HL-60/S4 (cell line): ENCODE results near the gene SLC25A11.

Source experiments
- in situ Hi-C: fragments of 300-500 bp; cut with MboI; formaldehyde crosslinking; loops from 2 replicates; pipeline ENCODE4 v1.14.3; 2022; ENCODE audit warnings: low sequenced_read_pairs

SLC25A11 gene

DNA sequence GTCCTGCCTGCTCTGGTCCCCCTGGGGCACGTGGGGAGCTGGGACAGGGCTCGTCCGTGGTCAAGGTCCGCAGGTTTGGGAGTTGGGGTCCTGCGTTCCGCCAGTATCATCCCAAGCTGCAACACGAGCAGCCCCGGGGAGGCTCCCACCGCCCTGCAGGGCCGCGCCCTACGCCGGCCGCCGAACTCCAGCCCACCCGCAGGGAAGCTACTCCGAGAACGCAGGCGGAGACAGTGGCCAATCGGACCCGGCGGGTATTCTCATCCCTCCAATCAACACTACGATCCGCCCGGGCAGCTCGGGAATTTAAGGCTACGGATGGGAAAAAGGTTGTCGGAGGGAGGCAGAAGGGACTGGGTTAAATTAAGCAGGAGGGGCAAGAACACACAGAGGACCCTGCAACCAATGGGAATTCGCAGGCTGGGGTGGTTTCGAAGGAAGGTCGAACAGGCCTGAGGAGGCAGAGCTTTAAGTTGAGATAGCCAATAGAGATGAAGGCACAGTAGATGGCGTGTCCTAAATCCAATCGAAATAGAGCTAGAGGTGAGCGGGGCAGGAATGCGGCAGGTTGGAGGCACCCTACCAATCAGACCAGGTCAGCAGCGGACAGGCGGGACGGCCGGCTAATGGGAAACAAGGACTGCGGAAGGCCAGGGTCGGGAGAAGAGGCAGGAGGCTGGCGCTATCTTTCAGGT lies 27.1 kb upstream of the SLC25A11 start:
- in situ Hi-C loops, result no loop called here

DNA sequence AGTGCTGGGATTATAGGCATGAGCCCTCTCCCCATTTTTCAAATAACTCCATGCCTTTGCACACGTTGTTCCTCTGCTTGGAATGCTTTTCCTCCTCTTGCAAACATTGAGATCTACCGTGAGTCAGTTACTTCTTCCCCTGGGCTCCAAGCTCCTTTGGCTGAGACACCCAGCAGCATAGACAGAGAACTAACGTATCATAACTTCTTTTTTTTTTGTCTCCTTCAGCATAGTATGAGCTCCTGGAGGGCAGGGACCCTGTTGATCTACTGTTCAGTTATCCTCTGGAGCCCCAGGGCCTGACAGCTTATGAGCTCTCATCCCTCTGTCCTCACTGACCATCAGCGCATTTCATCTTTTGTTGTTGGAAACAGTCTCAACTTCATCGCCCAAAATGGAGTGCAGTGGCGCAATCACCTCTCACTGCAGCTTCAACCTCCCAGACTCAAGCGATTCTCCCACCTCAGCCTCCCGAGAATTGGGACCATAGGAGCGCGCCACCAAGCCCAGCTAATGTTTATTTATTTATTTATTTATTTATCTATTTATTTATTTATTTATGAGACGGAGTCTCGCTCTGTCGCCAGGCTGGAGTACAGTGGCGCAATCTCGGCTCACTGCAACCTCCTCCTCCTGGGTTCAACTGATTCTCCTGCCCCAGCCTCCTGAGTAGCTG lies 25.6 kb upstream of the SLC25A11 start:
- in situ Hi-C loops, result no loop called here

DNA sequence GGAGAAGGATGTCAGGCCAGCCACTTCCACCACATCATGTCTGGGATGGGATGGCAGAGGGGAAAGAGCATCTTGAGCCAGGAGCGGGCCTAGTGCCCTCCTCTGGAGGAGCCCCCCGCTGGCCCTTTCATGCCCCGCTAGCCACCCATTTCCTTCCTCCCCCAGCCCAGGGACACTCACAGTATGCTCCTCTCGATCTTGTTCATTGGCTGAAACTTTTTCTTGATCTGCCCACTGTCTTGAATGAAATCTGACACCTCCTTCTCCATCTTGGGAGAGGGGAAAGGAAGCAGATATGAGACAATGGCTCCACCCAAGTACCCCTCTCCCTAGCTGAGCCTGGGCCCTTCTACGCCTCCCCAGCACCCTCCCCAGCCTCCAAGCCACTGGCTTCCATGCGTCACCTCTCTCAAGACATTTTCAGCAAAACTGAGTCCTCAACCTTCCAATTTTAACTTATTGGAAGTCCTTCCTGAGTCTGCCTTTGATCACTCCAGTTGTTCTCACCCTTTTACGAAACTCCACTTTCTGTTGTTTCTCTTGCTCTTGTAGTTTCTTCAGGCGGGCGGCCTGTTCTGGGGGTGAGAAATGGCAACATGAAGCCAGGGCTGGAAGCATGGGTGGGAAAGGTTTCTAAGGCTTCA lies 20.6 kb upstream of the SLC25A11 start:
- in situ Hi-C loops, result no loop called here

DNA sequence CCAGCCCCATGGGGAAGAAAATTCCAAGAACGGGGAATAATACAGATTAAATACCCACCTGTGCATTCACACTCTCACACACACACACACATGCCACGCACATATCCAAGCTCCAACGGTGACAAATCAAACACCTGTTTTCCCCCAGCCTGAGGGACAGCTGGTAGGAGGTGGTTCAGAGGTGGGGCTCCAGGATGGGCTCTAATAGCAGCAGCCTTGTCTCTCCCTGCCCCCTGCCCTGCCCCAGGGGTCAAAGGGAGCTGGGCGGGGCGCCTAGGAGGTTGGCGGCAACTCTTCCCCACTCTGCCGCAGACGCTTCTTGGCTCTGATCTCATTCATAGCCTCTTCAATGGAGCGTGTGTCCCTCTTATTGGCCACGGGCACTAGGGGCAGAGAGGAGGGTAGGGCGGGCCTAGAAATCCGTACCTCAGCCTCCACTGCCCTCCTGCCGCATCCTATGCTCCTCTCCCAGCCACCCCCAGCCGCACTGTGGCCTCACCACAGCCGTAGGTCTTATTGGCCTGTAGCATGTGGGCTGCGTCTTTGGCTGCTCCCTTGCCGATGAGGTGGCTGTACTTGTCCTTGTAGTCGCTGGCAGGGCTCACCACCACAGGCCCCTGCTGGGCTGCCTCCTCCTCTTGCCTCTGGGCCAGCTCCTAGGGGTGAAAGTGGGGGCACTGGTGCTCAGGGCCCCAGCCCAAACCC lies 19.6 kb upstream of the SLC25A11 start:
- in situ Hi-C loops, result no loop called here

DNA sequence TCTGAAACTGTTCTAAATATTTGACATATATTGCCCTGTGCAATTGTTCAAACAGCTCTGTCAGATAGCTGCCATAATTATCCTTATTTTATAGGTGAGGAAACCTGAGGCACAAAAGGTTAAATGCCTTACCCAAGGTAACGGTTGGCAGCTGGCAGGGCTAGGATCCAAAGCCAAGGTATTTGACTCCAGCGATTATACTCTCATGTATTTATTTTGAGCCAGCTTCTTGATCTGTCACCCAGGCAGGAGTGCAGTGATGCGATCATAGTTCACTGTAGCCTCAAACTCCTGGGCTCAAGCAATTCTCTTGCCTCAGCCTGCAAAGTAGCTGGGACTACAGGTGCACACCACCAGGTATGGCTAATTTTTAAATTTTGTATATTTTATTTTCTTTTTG lies 18.3 kb upstream of the SLC25A11 start:
- in situ Hi-C loops, result no loop called here

DNA sequence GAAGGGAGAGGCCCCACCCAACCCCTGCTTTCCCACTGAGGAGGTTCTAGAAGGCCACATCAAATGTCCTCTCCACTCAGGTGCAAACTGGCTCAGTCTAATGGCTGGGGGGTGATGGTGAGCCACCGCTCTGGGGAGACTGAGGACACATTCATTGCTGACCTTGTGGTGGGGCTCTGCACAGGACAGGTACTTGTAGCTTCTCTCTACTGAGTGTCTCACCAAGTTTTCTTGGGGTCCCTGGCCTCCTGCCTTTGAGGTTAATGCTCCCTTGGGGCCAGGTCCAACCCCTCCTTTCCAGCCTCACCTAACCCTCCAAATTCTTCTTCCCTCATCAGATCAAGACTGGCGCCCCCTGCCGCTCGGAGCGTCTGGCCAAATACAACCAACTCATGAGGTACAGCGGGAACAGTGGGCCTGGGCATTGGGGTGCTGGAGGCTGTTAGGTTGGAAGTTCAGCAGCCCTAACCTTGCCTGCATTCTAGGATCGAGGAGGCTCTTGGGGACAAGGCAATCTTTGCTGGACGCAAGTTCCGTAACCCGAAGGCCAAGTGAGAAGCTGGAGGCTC lies 16.7 kb upstream of the SLC25A11 start:
- in situ Hi-C loops, result no loop called here

DNA sequence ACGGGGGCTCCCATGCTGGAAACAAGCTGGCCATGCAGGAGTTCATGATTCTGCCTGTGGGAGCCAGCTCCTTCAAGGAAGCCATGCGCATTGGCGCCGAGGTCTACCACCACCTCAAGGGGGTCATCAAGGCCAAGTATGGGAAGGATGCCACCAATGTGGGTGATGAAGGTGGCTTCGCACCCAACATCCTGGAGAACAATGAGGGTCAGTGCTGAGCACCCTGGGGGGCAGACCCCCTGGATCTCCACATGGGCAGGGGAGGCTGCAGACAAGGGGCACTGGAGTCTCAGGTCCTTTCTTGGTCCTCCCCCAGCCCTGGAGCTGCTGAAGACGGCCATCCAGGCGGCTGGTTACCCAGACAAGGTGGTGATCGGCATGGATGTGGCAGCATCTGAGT lies 15.2 kb upstream of the SLC25A11 start:
- in situ Hi-C loops, result no loop called here

DNA sequence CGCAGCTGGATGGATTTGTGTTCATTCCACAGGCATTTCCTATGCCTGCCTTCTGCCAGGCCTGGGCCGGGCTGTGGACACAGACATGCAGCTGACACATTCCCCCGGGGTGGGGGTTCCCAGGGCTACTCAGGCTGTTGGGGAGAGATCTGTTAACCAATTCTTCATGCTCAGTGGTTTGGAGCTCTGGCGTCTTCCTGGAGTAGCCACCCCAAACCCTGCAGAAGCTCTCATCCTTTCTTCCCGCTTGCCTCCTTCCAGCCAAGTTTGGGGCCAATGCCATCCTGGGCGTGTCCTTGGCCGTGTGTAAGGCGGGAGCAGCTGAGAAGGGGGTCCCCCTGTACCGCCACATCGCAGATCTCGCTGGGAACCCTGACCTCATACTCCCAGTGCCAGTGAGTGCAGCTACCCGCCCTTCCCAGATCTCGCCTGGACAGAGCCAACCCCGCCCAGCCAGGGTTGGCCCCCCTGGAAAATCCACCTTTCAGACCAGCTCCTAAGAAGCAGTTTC lies 13.7 kb upstream of the SLC25A11 start:
- in situ Hi-C loops, result no loop called here

DNA sequence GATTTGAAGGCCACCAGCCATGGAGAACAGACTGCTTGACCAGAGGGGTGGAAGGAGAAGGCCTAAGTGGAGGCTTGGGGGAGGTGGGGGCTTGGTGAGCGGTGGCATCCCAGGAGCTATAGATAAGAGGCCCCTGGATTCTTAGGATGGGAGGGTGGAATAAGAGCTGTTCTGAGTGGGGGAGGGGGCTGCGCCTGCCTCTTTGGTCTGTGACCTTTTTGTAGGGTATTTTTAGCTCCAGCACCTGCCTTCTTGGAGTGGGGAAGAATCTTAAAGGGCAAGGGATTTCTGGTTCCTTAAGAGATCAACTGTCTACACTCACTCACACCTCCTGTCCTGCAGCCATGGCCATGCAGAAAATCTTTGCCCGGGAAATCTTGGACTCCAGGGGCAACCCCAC lies 11.6 kb upstream of the SLC25A11 start:
- in situ Hi-C loops, result no loop called here

DNA sequence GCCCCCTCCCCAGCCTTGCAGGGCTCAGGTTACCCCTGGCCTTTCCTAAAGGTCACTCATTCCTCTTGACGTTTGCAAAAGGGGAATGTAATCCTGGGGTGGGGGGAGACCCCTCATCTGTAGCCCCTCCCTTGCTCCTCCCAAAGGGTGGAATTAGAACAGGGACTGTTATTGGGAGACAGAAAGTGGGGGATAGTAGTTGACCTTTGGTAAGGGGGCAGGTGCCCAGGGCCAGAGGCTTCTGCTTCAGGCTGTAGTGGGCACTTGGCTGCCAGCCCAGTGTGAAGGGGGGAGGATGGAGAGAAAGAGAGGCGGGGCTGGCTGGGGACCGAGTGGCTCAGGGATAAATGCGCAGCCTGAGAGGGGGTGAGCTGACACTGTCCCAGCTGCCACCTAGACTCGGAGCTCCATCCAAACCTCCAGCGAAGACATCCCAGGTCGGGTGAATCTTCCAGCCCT lies 10.9 kb upstream of the SLC25A11 start, which contains the start of gene ENO3:
ENO3 (plus strand) TSS at position 374 of the 459 bp plus-strand sequence. CDS start 711 bp downstream, outside the sequence.
- in situ Hi-C loops, result no loop called here

DNA sequence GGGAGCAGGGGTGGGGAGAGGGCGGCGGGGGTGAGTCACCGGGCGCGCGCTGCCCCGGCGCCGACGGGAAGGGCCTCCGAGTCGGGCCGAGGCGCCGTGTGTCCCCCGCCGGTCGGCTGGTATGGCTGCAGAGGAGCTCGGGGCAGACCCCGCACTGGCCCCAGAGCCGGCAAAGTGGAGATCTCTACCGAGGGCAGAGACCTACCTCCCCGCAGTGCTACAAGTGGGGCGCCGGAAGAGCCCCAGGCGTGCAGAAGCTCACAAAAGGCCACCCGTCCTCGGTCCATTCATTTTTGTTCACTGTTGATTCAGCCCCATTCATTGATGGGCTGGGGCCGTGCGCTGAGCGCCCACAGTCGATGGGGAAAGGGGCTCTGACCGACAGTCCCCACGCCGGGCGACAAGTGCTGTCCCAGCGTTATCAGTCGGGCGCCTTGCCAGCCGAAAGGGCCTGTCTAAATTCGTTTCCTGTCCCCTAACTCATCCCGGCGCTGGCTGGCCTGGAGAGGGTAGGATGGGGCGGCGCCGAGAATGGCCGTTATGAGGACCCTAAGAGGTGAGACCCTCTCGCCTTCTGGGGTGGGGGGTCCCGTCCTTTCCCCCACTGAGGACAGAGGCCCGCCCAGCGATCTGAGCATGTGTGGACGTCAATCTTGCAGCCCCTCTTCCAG lies 10.4 kb upstream of the SLC25A11 start:
- in situ Hi-C loops, result no loop called here

DNA sequence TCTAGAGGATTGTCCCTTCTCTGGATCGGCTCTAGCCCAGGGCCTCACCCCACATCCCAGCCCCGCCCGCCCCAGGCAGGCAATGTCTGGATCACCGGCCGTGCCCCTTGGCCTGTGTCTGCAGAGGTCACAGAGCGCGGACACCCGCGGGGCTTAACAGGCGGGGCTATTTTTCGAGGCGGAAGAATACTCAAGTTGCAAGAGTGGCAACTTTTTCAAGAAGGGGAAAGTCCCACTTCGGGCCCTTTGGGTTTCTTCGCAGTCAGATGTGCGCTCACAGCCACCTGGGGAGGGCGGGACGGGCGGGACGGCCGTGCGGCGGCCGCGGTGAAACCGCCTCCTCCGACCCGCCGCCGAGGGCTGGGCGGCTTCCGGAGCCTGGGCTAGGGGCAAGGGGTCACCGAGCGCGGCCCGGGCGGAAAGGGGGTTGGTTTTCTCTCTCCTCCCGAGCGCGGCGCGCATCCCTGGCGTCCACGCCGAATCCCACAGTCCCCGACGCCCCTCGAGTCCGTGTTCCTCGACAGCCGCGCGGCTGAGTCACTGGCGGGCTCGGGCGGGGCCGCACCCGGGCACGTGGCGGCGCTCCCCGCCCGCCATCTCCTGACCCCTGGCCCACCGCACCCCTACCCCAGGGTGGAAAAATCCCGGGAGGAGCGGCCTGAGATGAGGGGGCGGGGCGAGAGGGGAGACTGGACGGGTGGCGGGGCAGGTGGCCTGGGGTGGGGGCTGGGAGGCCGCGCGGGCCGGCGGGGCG lies 9.7 kb upstream of the SLC25A11 start:
- in situ Hi-C loops, result no loop called here

DNA sequence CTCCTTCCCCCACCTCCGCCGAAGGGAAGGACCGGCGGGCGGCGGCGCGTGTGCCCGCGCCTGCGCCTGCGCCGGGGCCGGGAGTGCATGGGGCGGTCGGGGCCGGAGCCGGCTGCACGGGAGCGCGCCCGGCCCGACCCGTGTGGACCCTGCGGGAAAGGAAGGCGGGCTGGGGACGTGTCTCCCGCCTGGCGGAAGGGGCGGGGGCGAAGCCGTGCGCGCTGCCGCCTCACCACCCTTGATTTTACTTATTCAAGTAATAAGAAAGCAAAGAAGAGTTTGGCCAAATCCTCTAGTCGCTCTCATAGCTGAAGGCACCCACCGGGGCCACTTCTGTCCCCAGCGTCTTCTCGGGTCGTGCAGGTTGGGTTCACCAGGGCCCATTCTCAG lies 9.1 kb upstream of the SLC25A11 start:
- in situ Hi-C loops, result no loop called here

DNA sequence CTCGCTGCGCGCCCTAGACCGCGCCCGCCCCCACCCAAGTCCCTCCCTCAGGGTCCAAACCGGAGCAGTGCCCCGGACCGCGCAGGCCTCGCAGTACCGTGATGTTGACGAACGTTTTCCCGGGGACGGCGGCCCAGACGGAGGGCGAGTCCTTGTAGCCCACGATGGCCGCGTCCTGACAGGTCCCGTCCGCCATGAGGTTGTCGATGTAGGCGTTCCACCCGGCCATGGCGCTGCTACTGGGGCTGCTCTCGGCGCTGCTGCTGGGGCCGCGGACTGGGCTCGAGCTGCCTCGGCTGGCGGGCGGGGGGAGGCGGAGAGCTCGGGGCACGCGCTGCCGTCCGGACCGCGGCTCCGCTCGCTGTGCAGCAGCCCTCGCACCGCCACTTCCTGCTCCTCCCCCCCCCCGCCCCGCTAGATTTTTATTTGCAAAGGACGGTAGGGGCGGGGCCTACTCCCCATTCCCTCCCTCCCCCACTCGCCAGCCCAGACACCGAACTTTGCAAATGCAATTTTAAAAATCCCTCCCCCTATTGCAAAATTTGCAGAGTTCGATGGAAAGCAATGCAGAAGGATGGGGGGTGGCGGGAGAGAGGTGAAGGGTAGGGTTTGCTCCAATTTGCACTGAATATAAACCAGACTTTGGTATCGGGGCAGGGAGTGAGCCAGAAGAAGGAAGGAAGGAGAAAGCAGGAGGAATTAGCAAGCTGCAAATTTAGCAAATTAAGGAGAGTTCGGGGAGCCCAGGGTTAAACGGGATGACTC lies 8.5 kb upstream of the SLC25A11 start, which contains the start of gene PFN1:
PFN1 (minus strand) TSS at position 365 of the 765 bp plus-strand sequence; CDS start at position 229, 136 bp downstream.
- in situ Hi-C loops, result no loop called here

DNA sequence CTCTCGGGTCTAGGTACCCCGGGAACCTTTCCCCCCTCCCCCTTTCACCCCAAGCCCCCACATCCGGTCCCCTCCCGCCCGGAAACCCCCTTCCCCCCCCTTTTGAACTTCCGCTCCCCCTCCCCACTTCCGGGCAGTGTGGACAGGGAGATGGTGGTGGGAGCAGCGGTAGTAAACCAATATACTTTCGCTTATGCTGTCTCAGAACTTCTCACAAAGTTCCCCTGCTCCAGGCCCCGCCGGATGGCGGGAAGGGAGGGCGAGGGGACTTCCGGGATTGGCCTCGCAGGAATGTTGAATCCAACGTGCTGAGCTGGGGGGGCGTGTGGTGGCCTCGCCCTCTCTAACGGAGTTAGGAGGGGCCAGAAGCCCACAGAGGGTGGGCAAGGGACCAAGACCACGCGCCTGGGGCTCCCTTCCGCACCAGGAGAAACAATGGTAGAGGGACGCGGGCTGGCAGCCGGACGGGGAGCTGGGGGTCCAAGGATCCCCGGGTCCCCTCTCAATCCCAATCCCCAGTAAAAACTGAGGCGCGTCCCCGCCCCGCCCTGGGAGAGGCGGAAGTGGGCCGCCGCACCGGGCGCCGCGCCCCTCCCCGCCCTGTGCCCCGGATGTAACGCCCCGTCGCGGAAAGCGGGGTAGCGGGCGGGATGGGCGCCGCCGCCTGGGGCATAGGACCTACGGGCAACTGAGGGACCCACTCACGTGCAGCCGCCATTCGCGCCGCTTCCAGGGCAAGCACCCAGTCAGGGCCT lies 7.7 kb upstream of the SLC25A11 start:
- in situ Hi-C loops, result no loop called here

DNA sequence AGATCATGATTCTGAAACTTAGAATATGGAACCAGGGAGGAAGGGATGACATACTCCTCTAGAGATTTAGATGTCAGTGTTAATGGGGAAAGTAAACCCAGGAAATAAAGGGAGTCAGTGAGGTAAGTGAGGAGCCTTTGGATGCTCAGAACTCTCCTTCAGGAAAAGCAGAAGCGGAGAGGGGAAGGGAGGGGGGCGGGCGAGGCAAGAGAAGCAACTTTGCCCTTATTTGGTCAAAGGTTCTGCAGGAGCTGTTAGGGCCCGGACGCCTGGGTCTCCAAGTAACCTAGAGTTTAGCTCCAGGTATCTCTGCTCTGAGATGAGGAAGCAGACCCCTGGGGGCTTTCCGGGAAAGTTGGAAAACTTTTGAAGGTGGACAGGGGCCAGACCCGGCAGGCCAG lies 7.2 kb upstream of the SLC25A11 start:
- in situ Hi-C loops, result no loop called here

DNA sequence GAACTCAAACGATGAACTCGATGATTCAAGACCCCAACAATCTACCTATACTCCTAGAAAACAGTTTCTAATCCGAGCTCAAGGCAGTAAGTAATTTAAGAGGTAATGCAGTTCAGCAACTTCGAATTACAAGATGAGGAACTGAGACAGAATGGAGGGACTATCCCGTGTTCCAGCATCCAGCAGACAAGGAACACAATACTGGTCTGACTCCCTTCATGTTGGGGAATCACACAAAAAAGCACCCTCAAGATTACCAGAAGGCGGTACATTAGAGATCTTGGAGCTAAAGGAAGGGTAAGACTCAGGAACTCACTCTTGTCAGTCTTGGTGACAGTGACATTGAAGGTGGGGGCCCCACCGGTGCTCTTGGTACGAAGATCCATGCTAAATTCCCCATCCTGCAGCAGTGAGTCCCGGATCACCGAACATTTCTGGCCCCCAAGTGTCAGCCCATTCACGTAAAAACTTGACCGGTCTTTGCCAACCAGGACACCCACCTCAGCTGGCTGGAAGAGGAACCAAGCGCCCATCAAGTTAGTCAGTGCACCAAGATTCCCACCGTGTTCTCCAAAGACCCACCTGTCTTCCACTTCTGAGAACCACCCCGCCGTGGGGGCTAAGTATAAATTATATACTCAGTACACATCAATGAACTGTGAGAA lies 6.6 kb upstream of the SLC25A11 start:
- in situ Hi-C loops, result no loop called here

DNA sequence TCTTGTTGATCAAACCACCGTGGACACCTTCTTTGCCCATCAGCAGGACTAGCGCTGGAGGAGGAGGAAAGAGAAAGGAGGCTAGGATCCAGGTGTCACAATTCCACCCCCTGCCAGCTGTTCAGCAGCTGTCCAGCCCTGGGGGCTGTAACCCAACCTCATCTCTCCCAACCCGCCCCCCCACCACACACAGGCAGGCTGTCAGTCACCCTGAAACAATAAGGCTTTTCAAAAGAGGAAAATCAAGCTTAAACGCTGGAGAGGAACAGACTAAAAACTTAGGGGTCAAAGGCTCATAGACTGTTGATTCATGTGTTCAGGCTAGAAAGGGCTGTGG lies 6.1 kb upstream of the SLC25A11 start:
- in situ Hi-C loops, result no loop called here
